ENCODE results near the gene GPR162.
"Not testable (repeated sequence)": the region's sequence is repeated elsewhere in the genome, so short reads cannot be mapped to it uniquely, and the experiment has no call there.

The GPR162 gene

GRCh38 chr12:6852651-6853354 lies 31.2 kb downstream of the GPR162 start:
- in situ Hi-C loops (cut with HindIII; ENCODE audit: low sequenced_read_pairs): no loop called here

DNA sequence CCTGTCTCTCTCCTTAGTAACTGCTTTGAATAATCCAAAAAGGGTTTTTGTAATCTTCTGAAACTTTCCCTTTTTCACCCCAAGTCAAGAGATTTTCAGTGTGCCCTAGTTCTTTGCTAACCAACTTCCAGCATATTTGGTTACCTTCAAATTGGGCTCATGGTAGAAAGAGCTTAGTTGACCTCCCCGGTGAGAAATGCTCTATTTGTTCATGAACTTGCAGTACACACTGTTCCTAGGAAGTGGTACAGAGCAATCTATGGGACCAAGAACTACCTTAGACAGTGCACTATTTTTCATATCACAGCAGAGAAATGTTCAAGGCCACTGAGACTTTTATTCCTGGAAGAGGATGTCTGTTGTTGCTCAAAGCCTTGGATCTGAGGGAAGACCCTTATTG lies 32.0 kb downstream of the GPR162 start:
- in situ Hi-C loops (cut with HindIII; ENCODE audit: low sequenced_read_pairs): no loop called here

DNA sequence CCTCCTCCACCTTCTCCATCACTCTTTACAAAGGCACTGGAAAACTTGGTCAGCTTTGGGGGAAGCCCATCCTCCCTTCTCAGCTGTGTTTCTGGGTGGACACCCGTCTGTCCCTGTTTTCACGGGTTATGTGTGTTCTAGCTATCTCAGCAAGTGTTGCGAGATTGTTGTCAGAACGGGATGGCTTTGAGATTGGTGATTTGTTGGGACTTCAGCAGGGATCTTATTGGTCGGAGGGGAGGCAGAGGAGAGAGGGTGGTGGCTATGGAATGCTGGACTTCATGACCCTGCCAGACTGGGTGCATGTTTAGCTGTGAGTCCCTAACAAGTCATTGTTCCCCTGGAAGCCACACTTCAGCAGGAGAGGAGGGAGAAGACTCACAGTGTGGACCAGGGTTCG lies 32.4 kb downstream of the GPR162 start:
- in situ Hi-C loops (cut with HindIII; ENCODE audit: low sequenced_read_pairs): no loop called here

DNA sequence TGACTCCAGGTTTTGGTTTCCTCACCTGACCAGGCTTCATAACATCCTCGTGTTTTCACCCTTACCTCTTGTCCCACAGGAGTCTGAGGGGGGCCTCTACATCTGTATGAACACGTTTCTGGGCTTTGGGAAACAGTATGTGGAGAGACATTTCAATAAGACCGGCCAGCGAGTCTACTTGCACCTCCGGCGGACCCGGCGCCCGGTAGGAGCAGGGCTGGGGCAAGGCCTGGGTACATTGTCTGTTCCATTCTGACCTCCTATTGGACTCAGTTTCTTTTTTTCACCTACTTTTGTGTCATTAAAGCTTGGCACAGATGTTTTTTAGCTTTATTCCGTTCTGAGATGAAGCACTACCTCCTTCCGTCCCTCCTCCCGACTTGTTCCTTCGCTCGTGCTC lies 33.7 kb downstream of the GPR162 start:
- in situ Hi-C loops (cut with HindIII; ENCODE audit: low sequenced_read_pairs): no loop called here

DNA sequence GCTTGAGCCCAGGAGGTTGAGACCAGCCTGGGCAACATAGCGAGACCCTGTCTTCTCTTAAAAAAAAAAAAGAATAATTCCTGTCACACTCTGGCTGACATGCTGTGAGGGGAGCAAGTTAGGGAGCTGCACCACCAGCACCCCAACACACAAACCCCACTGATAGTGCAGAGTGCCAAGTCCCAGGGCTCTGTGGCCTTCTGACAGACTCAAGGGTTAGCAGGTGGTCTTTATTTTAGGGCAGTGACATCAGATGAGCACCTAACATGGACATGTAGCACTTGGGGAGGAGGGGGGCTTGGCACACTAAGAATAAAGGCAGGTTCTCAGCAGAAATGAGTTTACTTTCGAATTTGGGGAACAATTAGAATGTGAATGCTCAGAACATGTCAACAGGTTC lies 37.2 kb downstream of the GPR162 start:
- in situ Hi-C loops (cut with HindIII; ENCODE audit: low sequenced_read_pairs): no loop called here

DNA sequence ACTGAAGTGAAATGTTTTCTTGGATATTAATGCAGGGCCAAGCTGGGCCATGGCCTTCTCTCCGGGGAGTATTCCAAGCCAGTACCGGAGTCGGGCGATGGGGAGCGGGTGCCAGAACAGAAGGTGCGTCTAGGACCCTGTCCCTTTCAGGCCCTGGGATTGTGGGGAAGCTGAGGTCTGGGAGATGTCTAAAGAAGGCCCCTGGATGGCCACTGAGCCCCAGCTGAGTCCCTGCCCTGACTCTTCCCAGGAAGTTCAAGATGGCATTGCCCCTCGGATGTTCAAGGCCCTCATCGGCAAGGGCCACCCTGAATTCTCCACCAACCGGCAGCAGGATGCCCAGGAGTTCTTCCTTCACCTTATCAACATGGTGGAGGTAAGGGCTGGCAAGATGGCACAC lies 38.5 kb downstream of the GPR162 start:
- in situ Hi-C loops (cut with HindIII; ENCODE audit: low sequenced_read_pairs): no loop called here

- in situ Hi-C loops (cut with HindIII; ENCODE audit: low sequenced_read_pairs): no loop called here
These were observed 39.3 kb downstream of the GPR162 start for GRCh38 chr12:6860942-6861341.

- in situ Hi-C loops (cut with HindIII; ENCODE audit: low sequenced_read_pairs): no loop called here
These were observed 39.8 kb downstream of the GPR162 start for GRCh38 chr12:6861391-6861790.

GRCh38 chr12:6863033-6863432 lies 41.4 kb downstream of the GPR162 start:
- in situ Hi-C loops (cut with HindIII; ENCODE audit: low sequenced_read_pairs): no loop called here

GRCh38 chr12:6863586-6864321 lies 42.1 kb downstream of the GPR162 start:
- in situ Hi-C loops (cut with HindIII; ENCODE audit: low sequenced_read_pairs): no loop called here

GRCh38 chr12:6865307-6865706 lies 43.7 kb downstream of the GPR162 start:
- in situ Hi-C loops (cut with HindIII; ENCODE audit: low sequenced_read_pairs): not testable (repeated sequence)

- in situ Hi-C loops (cut with HindIII; ENCODE audit: low sequenced_read_pairs): no loop called here
These were observed 44.7 kb downstream of the GPR162 start for GRCh38 chr12:6866163-6866919.

DNA sequence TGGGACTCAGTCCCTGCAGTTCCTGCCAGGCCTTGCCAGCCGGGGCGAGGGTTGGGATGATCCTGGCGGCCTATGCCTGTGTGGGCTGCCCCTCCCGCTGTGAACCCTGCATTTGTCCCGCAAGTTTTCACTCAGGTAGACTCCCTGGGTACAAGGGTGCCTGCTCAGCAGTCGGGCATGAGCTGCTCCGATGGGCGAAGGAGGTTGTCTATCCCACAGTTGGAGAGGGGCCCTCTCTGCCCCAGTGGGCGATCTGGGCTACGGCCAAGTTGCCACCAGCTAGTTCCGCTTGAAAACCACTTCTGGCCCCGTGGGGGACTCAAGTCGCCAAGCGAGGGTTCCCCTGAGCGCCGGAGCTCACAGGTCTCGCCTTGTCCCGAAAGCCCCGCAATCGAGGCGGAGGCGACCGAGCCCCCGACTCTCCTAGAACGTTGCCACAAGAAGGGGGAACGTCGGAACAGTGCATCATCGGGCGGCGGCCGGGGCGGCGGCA lies 45.3 kb downstream of the GPR162 start:
- in situ Hi-C loops (cut with HindIII; ENCODE audit: low sequenced_read_pairs): no loop called here

- in situ Hi-C loops (cut with HindIII; ENCODE audit: low sequenced_read_pairs): no loop called here
These were observed 46.0 kb downstream of the GPR162 start, which contains the start of gene TPI1 for GRCh38 chr12:6867413-6868210. Gene TPI1 (plus strand): TSS chr12:6867531. CDS start chr12:6867567, 36 bp downstream.

- in situ Hi-C loops (cut with HindIII; ENCODE audit: low sequenced_read_pairs): no loop called here
These were observed 46.8 kb downstream of the GPR162 start for GRCh38 chr12:6868211-6869048.

GRCh38 chr12:6869049-6870021 lies 47.7 kb downstream of the GPR162 start:
- in situ Hi-C loops (cut with HindIII; ENCODE audit: low sequenced_read_pairs): no loop called here

GRCh38 chr12:6870304-6870703 lies 48.7 kb downstream of the GPR162 start:
- in situ Hi-C loops (cut with HindIII; ENCODE audit: low sequenced_read_pairs): not testable (repeated sequence)

DNA sequence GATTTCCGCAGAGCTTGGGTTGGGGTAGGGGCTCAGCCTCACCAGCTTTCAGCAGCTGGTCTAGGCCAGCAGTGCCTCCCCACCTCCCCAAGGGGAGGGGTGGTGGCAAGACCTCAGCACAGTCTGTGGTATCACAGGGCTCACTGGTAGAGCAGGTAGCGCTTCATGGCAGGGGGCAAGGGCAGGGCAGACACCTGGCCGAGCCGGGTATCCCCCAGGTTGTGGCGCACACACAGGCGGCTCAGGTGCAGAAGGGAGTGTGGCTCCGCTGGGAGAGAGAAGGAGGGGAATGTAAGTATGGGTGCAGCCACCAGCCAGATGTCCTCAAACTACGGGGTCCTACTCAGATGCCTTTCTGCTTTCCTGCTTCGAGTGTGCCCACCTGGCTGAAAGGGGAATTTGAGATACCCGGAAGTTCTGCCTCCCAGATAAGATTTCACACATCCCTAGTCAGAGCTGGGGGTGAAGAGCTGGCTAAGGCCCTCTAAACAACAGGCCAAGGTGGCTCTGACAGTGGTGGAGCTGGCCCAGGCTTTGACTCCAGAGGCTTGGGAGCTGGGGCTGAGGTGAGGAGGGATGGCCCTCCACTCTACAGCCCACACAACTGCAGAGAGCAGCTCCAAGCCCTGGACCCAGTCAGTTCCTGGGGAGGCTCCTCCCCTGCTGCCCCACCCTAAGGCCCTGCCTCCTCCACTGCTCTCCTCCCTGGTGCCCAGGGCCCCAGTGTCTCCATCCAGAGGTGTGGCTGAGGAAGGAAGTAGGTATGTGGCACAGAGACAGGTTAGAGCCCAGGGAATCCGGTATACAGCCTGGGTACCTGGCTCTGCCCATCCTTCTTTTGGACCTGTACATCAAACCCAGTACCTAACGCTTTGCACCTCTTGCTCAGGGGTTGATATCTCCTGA lies 49.7 kb downstream of the GPR162 start:
- in situ Hi-C loops (cut with HindIII; ENCODE audit: low sequenced_read_pairs): no loop called here
